Loucy (cell line): ENCODE data around the gene TMEM158.

ENCODE experiments used
- H2AFZ ChIP-seq: fragments of 200-600 bp; sonication (generic); 2 replicates; pipeline ENCODE4 v1.6.0; 2016; ENCODE audit warnings: antibody characterized with exemption, mild to moderate bottlenecking, low read length, moderate library complexity
- H3F3A ChIP-seq: fragments of 200-600 bp; 2 replicates; pipeline ENCODE4 v1.6.0; 2016; ENCODE audit warnings: antibody characterized with exemption, low read depth, mild to moderate bottlenecking
- H3K27me3 ChIP-seq: fragments of 200-600 bp; sonication (generic); 2 replicates; pipeline ENCODE4 v1.6.1; 2014; ENCODE audit warnings: low read length, mild to moderate bottlenecking; ENCODE audit not compliant: insufficient read depth, poor library complexity, severe bottlenecking
- H3K36me3 ChIP-seq: fragments of 200-600 bp; sonication (generic); 2 replicates; pipeline ENCODE4 v1.6.1; 2016; ENCODE audit warnings: low read length; ENCODE audit not compliant: insufficient read depth
- H3K4me1 ChIP-seq: fragments of 200-600 bp; sonication (generic); 2 replicates; pipeline ENCODE4 v1.5.1; 2014; ENCODE audit warnings: low read length, mild to moderate bottlenecking; ENCODE audit not compliant: insufficient read depth, poor library complexity, severe bottlenecking
- H3K4me2 ChIP-seq: fragments of 200-600 bp; sonication (generic); 2 replicates; pipeline ENCODE4 v1.6.0; 2014; ENCODE audit warnings: antibody characterized with exemption, low read length, low read depth, mild to moderate bottlenecking; ENCODE audit not compliant: poor library complexity, severe bottlenecking
- H3K4me3 ChIP-seq: fragments of 200-600 bp; sonication (generic); 2 replicates; pipeline ENCODE4 v1.5.1; 2014; ENCODE audit warnings: low read length, mild to moderate bottlenecking, mixed read lengths; ENCODE audit not compliant: poor library complexity, severe bottlenecking
- H3K79me2 ChIP-seq: fragments of 200-600 bp; sonication (generic); 2 replicates; pipeline ENCODE4 v1.6.1; 2014; ENCODE audit warnings: low read length; ENCODE audit not compliant: insufficient read depth
- H3K9ac ChIP-seq: fragments of 200-600 bp; sonication (generic); 2 replicates; pipeline ENCODE4 v1.6.0; 2014; ENCODE audit warnings: mild to moderate bottlenecking, low read depth, low read length, moderate library complexity; ENCODE audit not compliant: poor library complexity, severe bottlenecking
- H3K9me2 ChIP-seq: fragments of 200-600 bp; sonication (generic); replicated peaks from 2 replicates; pipeline ENCODE4 v1.6.1; 2016; ENCODE audit warnings: low read depth, low read length, mixed read lengths
- H3K9me3 ChIP-seq: fragments of 200-600 bp; sonication (generic); 2 replicates; pipeline ENCODE4 v1.6.1; 2014; ENCODE audit warnings: mild to moderate bottlenecking, antibody characterized with exemption, low read length, low read depth; ENCODE audit not compliant: insufficient read depth
- H4K20me1 ChIP-seq: fragments of 200-600 bp; sonication (generic); 2 replicates; pipeline ENCODE4 v1.6.0; 2014; ENCODE audit warnings: antibody characterized with exemption, low read length, mild to moderate bottlenecking; ENCODE audit not compliant: insufficient read depth, poor library complexity, severe bottlenecking
- CTCF ChIP-seq: fragments of 200-600 bp; sonication (generic); conservative IDR thresholded peaks from 2 replicates; pipeline ENCODE4 v1.5.1; 2014; ENCODE audit warnings: mild to moderate bottlenecking, antibody characterized with exemption, low read length
- EZH2phosphoT487 ChIP-seq: fragments of 200-600 bp; IDR thresholded peaks from 2 replicates; pipeline ENCODE4 v1.6.1; 2018; ENCODE audit warnings: antibody characterized with exemption, mild to moderate bottlenecking, moderate library complexity, borderline replicate concordance

TMEM158 gene

GRCh38 chr3:45185461-45185860 lies 40.6 kb downstream of the TMEM158 start:
- Histone ChIP-seq H3K79me2 (no peaks in the 10 kb centered on the region), H3K36me3 (no peaks in the 10 kb centered on the region), H3K27me3 (no peaks in the 10 kb centered on the region), H2AFZ (no peak overlapping the region), H3K4me1 (peaks cover 45% of the 10 kb centered on the region), H4K20me1 (no peaks in the 10 kb centered on the region), H3K9me3 (no peaks in the 10 kb centered on the region), H3F3A (no peaks in the 10 kb centered on the region), H3K9ac (no peak overlapping the region), H3K9me2 (no peaks in the 10 kb centered on the region), H3K4me2 (no peak overlapping the region), H3K4me3 (no peak overlapping the region)
- no peak for TF ChIP-seq EZH2phosphoT487
- TF ChIP-seq CTCF = no peak

GRCh38 chr3:45185052-45185451 lies 41.0 kb downstream of the TMEM158 start:
- Histone ChIP-seq H3K4me2 (no peak overlapping the region), H3F3A (no peaks in the 10 kb centered on the region), H3K9ac (no peak overlapping the region)

GRCh38 chr3:45183872-45184262 lies 42.2 kb downstream of the TMEM158 start:
- Histone ChIP-seq H3K79me2 (no peaks in the 10 kb centered on the region), H3K9ac (no peak overlapping the region), H3K27me3 (no peaks in the 10 kb centered on the region), H3K4me2 (no peak overlapping the region), H2AFZ (no peak overlapping the region), H4K20me1 (no peaks in the 10 kb centered on the region), H3K9me3 (no peaks in the 10 kb centered on the region), H3K9me2 (no peaks in the 10 kb centered on the region), H3K4me1 (peaks cover 48% of the 10 kb centered on the region), H3F3A (no peaks in the 10 kb centered on the region), H3K4me3 (no peak overlapping the region), H3K36me3 (no peaks in the 10 kb centered on the region)
- TF ChIP-seq CTCF = no peak

More at GRCh38 chr3:45185052-45185451, 41.0 kb downstream of the TMEM158 start:
- Histone ChIP-seq H3K4me1 (peaks cover 45% of the 10 kb centered on the region), H4K20me1 (no peaks in the 10 kb centered on the region), H3K9me2 (no peaks in the 10 kb centered on the region), H3K27me3 (no peaks in the 10 kb centered on the region), H3K9me3 (no peaks in the 10 kb centered on the region), H3K36me3 (no peaks in the 10 kb centered on the region), H2AFZ (no peak overlapping the region), H3K4me3 (no peak overlapping the region), H3K79me2 (no peaks in the 10 kb centered on the region)
- no peak for TF ChIP-seq CTCF
- TF ChIP-seq EZH2phosphoT487 = no peak
